HG02588 (cell line): ENCODE data around the gene TAF3.

Experiments used
- ATAC-seq: cut with Tn5 transposase; IDR thresholded peaks from one replicate; pipeline ENCODE4 v1.9.1; 2021; ENCODE audit warnings: mild to moderate bottlenecking, moderate library complexity; ENCODE audit not compliant: unreplicated experiment

The TAF3 gene

DNA sequence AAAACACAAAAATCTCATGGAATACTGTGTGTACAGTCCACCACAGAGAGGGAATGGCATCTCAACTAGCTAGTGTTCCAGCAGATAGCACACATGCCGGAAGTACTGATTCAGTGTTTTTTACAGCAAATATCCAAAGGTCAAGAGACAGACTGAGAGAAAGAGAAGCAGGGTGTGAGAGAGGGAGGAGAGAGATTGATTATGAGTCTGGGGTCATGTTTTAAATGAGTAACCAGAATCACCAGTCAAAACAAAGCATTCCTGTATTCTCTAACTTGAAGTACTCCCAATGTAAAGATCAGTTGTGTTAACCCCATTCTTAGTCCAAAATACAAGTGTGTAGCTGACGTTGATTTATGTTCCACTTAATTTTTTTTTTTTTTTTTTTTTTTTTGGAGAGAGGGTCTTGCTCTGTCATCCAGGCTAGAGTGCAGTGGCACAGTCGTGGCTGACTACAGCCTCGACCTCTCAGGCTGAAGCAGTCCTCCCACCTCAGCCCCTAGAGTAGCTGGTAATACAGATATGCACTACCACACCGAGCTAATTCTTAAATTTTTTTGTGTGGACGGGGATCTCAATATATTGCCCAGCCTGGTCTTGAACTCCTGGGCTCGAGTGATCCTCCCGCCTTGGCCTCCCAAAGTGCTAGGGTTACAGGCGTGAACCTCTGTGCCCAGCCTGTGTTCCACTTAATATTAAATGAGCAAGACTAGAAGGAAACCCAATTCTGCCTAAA is 114.2 kb downstream of the TAF3 start:
- no peak for ATAC-seq

GRCh38 chr10:7933262-7933661 is 115.0 kb downstream of the TAF3 start:
- no peak for ATAC-seq

DNA sequence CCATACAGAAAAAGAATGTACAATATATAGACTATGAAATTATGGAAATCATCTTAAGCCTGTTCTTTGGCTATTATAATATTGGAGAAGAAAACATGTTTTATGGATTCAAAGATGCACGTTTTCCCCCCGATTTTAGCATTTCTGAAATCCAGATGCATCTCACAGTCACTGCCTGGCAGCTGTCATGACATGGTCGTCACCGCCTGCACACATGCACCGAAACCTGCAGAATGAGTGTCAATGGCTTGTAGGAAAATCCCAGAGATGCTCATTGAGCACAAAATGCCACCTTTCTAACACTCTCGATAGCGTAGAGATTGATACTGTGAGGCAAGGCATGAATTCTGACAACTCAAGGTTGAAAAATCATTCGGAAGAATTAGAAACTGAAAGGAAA is 115.5 kb downstream of the TAF3 start:
- no peak for ATAC-seq

DNA sequence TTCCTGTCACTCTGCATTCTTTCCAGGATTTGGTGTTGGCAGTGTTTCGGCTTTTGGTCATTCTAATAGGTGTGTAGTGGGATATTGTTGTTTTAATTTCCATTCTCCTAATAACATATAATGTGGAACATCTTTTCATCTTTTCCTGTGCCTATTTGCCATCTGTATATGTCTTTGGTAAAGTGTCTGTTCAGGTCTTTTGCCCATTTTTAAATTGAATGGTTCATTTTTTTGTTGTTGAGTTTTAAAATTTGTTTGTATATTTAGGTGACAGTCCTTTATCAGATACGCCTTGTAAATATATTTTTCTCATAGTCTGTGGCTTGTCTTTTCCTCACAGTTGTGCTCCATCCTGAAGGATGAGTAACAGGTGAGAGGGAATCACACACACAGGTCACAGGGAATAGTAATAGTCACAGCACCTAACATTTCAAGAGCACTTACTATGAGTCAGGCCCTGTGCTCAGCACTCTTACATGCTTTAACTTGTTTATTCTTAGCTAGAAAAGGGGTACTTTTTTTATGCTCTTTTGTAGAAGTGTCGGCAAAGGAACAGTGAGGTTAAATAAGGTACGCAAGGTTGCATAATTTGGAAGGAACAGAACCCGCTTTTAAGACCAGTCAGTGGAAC is 119.1 kb downstream of the TAF3 start:
- ATAC-seq: no peak

DNA sequence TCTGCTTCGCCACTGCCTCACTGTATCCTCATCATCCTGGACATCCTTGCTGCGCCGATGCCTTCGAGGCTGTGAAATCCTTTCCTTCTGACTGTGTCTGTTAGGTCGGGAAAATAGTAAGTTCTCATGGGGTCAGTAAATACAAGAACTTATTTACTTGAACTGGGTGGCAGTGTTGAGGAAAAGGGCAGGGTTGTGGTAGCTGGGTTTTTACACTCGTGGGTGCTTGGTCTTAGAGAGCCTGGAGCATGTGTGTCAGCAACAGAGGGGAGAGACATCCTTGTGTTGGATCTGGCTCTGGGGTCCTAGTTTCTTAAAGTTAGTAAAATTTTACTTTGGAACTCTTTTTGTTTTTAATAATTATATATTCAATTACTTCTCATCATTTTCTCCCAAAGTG is 123.3 kb downstream of the TAF3 start:
- ATAC-seq: no peak

DNA sequence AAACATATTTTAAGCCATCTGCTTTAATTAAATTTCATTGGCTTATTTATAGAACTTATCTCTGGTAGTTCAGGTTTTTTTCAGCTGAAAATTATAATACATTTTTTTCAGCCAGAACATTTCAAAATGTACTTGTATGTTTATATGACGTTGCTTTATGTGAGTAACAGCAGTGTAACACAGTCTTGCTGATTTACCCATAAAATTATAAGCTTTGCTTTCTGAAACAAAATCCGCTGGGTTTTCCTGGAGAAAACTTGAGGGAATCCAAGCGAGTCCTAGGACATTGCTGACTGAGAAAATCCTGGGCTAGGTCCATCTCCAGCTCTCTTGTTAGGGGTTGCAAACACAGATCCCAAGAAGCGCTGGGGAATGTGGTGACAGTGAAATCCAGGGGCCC is 124.0 kb downstream of the TAF3 start:
- no peak for ATAC-seq

DNA sequence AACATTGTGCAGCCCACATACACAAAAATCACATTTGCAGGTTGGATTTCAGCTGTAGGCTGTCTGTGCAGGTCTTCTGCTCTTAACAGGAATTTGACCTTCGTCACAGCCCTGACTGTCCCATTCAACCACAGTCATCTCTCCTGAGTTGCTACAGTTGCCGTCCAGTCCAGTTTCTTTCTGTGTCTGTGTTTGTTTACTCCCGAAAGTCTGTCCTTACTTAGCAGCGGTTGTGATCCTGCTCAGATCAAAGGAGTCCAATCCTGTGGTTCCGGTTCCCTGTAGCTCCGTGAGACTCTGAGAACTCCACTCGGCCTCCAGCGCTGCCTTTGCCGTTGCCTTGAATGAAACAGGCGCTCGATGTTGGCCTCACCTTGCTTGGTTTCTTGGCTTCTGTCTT is 124.6 kb downstream of the TAF3 start:
- no peak for ATAC-seq

DNA sequence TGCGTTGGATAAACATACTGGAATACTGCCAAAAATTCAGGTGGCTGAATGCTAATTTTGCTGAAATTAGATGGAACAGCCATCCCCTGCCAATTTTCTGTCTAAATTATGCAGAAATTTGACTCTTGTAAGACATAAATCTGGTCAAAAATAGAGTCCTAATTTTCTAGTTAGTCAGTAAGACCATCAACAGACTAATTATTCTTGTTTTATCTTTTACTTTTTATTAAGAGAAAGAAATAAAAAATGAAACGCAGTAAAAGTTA is 125.8 kb downstream of the TAF3 start:
- ATAC-seq: no peak

GRCh38 chr10:7944537-7944936 is 126.2 kb downstream of the TAF3 start:
- no peak for ATAC-seq

- no peak for ATAC-seq
Measured at GRCh38 chr10:7945034-7945433, 126.7 kb downstream of the TAF3 start.

DNA sequence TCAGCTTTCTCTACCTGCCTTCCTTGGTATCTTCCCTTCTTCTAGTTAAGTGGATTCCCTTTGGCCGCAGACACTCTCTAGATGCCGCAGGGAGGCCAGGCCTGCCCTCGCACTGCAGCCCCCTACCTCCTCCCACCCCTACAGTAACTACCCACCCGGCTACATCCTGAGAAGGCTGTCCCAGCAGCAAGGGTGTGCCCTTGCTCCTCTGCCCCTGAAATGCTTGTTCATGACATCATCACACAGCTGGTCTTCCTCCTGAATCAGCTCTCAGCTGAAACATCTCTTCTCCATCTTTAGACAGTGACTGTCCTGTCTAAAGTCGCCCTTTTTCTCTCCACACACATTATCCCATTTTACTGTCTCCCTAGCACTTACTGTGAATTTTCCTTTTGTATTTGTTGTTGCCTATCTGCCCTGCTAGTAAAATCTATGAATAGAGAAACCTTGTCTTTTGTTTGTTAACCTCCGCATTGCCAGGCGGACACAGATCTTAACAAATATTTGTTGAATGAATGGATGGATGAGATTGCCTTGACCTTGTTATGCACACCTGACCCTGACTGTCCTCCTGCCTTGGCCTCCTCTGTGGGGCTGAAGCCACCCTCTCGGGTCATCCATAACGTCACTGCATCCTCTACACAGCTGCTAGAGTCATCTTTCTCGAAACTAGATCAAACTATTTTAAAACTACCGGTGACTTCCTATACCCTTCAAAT is 127.3 kb downstream of the TAF3 start:
- ATAC-seq: no peak

DNA sequence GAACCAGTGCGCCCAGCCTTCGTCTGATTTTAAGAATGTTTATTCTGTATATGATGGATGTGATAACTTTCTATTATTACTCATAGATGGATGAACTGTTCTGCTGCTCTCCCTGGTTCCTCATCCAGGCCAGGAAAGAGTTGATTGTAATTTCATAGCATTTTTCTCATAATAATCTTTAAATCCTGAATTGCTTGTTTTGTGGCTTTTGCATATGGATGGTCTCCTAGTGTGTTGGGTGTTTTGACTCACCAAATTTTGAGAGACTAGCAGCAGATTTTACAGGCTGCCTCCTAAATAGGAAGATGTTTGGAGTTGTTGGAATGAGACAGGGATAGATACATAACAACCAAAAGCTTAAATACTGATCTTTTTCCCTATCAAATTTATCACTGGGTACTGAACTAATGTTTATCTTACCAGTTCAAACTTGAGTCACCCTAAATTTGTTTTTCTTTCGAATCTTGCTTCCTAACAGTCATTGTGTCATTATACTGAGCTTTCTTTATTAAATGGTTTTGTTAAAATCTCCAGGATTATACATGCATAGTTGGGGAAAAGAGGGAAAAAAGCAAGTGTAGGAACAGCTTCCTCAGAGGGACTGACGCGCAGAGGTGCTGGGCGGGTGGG is 130.2 kb downstream of the TAF3 start:
- ATAC-seq: no peak

DNA sequence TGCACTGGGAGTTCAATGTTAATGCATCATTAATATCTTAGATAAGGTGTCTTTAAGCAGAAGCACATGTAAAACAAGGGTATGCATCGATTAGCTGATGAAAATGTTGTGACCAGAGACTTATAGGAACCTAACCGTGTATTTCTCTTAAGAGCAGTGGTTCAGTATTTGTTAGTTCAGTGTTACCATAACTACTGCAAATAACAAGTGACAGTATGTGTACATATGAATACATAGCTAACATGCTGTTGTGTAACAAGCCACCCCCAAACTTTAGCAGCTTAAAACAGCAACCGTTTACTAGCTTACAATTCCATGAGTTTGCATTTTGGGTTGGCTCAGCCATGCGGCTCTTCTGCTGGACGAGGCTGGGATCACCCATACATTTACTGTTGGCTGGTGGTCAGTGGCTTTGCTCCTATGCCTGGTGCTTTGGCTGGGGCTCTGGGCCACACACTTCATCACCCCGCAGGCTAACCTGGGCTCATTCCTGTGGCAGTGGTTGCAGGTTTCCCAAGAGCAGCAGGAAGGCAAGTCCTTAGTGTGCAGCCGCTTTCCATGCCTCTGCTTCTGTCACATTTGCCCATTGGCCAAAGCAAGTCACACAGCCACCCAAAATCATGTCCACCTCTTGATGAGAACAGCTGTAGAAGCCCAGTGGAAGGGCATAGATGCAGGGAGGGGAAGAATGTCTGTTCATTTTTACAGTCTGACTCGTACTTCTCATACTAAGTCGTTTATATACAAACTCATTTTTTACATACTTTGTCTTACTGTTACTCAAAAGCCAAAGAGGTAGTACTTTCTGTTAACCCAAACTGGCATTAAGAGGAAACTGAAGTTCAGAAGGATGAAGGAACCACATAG is 132.9 kb downstream of the TAF3 start:
- no peak for ATAC-seq

GRCh38 chr10:7952266-7952665 is 134.0 kb downstream of the TAF3 start:
- no peak for ATAC-seq

DNA sequence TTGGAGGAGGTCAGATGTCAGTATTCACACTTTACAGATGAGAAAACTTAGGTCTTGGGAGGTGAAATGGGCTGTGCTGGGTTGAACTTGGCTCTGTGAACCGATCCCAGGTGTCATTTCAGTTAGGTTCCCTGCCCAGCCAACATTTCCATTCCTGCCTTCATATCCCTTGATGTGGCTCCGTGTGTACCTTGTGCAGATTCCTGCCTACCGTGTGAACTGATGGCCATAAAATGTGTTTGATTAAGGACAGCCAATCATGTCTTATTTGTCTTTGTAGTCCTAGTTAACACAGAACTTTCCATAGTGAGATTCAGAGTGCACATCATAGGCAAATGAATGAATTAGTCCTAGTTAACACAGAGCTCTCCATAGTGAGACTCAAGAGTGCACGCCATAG is 135.1 kb downstream of the TAF3 start:
- ATAC-seq: no peak

GRCh38 chr10:7955446-7955845 is 137.1 kb downstream of the TAF3 start:
- no peak for ATAC-seq

- ATAC-seq: peak; percentile 89
Measured at GRCh38 chr10:7956508-7956907, 138.2 kb downstream of the TAF3 start.

DNA sequence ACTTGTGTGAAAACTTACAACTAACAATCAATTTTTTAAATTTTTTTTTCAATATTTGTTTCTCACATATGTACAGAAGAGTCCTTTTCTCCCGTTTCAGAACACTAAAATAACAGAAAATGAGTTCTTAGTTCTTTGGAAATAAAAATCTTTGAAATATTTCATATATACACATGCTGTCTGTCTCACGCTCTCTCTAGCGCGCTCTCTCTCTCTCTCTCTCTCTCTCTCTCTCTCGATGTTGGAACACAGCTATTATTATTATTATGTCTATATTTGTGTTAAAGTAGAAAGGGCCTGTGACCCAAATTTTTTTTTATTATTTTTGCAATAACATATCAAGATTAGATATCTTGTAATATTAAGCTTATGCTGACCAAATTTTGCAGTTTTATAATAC is 139.3 kb downstream of the TAF3 start:
- ATAC-seq: no peak

- no peak for ATAC-seq
Measured at GRCh38 chr10:7958442-7958841, 140.1 kb downstream of the TAF3 start.

DNA sequence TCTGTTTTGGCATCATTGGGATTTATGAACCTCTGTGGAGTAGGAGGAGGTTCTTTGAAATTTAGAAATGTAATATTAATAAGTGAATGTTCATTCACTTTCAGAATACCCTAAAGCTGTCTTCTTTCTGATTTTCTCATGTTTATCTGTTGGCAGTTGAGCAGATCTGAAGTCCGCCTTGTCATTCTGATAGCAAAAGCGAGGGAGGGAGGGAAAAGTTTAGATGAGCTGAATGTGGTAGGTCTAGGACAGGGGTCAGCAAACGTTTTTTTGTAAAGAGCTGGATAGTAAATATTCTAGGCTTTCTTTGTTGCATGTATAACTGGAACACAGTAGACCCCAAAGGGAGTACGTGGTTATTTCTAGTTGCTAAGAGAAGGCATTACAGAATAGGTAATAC is 141.8 kb downstream of the TAF3 start:
- ATAC-seq: no peak

- ATAC-seq: no peak
Measured at GRCh38 chr10:7962592-7962991, 144.3 kb downstream of the TAF3 start.
